Adrenal gland (tissue), 12 donors: ENCODE data around the gene S100A8. TPM values are rescaled to one million over a fixed set of nuclear protein-coding genes. Genes with fewer than 3 reads are reported as not detected.
"Not testable (repeated sequence)": the region's sequence is repeated elsewhere in the genome, so short reads cannot be mapped to it uniquely, and the experiment has no call there.

Experiments used
- DNase-seq, 7 donors: peaks; one replicate each; pipeline ENCODE4 v3.0.0-alpha.2; 2019 to 2020
- H3K27ac ChIP-seq, 5 donors: fragments of 200-600 bp; sonication (generic) in 4 of 5; 1 replicate in 3 of 5; 2 replicates in 2 of 5; pipeline versions ENCODE4 v1.5.1 to v1.8.0; 2016 to 2020; ENCODE audit warnings: mild to moderate bottlenecking in 1 of 5
- H3K27me3 ChIP-seq: fragments of 200-600 bp; 2 replicates; pipeline ENCODE4 v1.8.0; 2021
- H3K36me3 ChIP-seq, 2 donors: fragments of 200-600 bp; replicated peaks in 1 of 2; 1 replicate in 1 of 2; 2 replicates in 1 of 2; pipeline versions ENCODE4 v1.5.1 to v1.8.0; 2018 to 2022
- H3K4me1 ChIP-seq, 2 donors: fragments of 200-600 bp; replicated peaks in 1 of 2; 1 replicate in 1 of 2; 2 replicates in 1 of 2; pipeline versions ENCODE4 v1.5.1 to v1.8.0; 2018 to 2021
- H3K4me3 ChIP-seq, 4 donors: fragments of 200-600 bp; sonication (generic) in 3 of 4; one replicate each; pipeline ENCODE4 v1.5.1; 2016 to 2018
- H3K9me3 ChIP-seq, 3 donors: fragments of 200-600 bp; sonication (generic) in 1 of 3; replicated peaks in 1 of 3; 1 replicate in 2 of 3; 2 replicates in 1 of 3; pipeline versions ENCODE4 v1.5.1 to v1.8.0; 2016 to 2021
- POLR2A ChIP-seq, 2 donors: fragments of 450-650 bp; IDR thresholded peaks; one replicate each; pipeline ENCODE4 v1.6.1; 2017; ENCODE audit warnings: antibody characterized with exemption in 2 of 2, mild to moderate bottlenecking in 2 of 2, moderate library complexity in 1 of 2
- WGBS, 4 donors: extraction: QIAGEN DNeasy Blood & Tissue Kit in 2 of 4; methylation state at CpG; one replicate each; pipeline versions ENCODE4 v1.1.5 to v1.1.7; 2013 to 2017; 5-methylcytosine and 5-hydroxymethylcytosine counted together
- intact Hi-C, 2 donors: fragments of 100-400 bp; cut with DNase I; formaldehyde crosslinking; loops; one replicate each; pipeline versions ENCODE4 v1.14.1 to v1.15.0; 2022 to 2023
- polyA plus RNA-seq, 3 donors: library from polyadenylated mRNA; stranded (reverse); fragments of 200-250 nt in 2 of 3; fragments of 350-450 nt in 1 of 3; fragmentation: Illumina TruSeq in 1 of 3; extraction: RNeasy Lipid Tissue Mini Kit (QIAGEN cat#74804) in 1 of 3; gene quantifications; one replicate each; pipeline ENCODE4 v1.2.3, GENCODE V29; 2013 to 2014
- total RNA-seq, 9 donors: library from RNA; depleted of rRNA in 4 of 9; stranded (reverse); fragments of >200 nt in 4 of 9; fragments of 120-200 nt in 1 of 9; fragmentation: NEBNext Ultra II Directional in 1 of 9; extraction: Animal tissue kit (Norgen Biotek cat#: 25700) in 1 of 9; gene quantifications; one replicate each; pipeline versions ENCODE4 v1.1.0 to v1.2.4, GENCODE V29; 2013 to 2023
- TF ChIP-seq, protein P1 (sequence below), 6 experiments: fragments of 450-650 bp in 4 of 6; fragments of 200-600 bp in 2 of 6; sonication (generic) in 1 of 6; IDR thresholded peaks; 1 replicate in 5 of 6; 2 replicates in 1 of 6; pipeline versions ENCODE4 v1.5.1 to v1.8.0; 2016 to 2021; ENCODE audit warnings: antibody characterized with exemption in 6 of 6, mild to moderate bottlenecking in 2 of 6, moderate library complexity in 1 of 6
- donor health status: healthy with polysubstance abuse.
- donor health status: Bipolar disorder and iron deficiency.
- donor health status: DM: yes; HTN: yes; CAD: no.
- donor health status: DM: no; HTN: no; CAD: no.
- donor health status: DM: no; HTN: no; CAD: no.
- donor health status: DM: yes; HTN: yes; CAD: no.

Gene S100A8
- total and polyA plus RNA-seq, 12 donors: 3.4 to 257 (median 58.0) TPM

DNA sequence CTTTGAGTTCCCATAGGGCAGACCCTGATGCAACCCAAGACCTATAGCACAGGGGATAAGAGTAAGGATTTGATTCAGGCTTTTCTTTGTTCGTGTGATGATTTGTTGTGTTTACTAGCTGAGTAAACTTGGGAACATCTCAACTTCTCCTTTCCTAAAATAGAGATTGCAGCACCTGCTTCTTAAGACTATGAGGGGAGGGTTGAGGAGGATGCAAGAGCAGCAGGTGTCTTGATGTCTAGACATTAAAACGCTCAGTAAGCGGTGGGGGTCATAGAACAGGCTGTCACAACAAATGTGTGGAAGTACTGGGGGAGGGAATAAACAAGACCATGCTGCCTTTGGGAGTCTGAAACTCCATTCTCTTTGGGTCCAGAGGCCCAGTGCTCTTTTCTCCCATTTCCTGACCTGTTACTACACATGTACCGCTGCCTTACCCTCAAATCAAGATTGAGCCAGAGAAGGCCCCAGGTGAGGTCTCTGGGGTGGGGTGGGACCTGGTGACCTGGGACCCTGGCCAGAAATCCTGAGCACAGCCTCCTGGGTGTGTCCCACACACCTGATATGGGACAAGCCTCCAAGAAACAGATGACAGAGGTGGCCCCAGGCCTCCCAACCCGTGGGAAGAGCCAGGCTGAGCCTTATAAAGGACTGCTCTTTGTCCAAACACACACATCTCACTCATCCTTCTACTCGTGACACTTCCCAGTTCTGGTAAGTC lies 25.1 kb upstream of the S100A8 start, which contains the start of gene S100A7A:
Gene S100A7A, plus strand, starts transcription at position 671 of the 721 bp plus-strand sequence. CDS start 1,563 bp downstream, outside the sequence.
- intact Hi-C loops: no loop called here
- H3K27ac ChIP-seq: no peak within 1 kb of the TSS
- H3K27me3 ChIP-seq: no peaks in the 10 kb centered on the region
- 68 to 81% (median 73%) methylated on average over 6 of the region's 6 CpGs for WGBS, 4 donors
- H3K9me3 ChIP-seq: no peaks in the 10 kb centered on the region
- no peak for DNase-seq
- no peak within 1 kb of the TSS for H3K4me3 ChIP-seq
- no peaks in the 10 kb centered on the region for H3K36me3 ChIP-seq
- no peaks in the 10 kb centered on the region for H3K4me1 ChIP-seq
- TF ChIP-seq, protein P1, sequence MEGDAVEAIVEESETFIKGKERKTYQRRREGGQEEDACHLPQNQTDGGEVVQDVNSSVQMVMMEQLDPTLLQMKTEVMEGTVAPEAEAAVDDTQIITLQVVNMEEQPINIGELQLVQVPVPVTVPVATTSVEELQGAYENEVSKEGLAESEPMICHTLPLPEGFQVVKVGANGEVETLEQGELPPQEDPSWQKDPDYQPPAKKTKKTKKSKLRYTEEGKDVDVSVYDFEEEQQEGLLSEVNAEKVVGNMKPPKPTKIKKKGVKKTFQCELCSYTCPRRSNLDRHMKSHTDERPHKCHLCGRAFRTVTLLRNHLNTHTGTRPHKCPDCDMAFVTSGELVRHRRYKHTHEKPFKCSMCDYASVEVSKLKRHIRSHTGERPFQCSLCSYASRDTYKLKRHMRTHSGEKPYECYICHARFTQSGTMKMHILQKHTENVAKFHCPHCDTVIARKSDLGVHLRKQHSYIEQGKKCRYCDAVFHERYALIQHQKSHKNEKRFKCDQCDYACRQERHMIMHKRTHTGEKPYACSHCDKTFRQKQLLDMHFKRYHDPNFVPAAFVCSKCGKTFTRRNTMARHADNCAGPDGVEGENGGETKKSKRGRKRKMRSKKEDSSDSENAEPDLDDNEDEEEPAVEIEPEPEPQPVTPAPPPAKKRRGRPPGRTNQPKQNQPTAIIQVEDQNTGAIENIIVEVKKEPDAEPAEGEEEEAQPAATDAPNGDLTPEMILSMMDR (IDR thresholded peaks at IDR 0.05): no peak
- TF ChIP-seq POLR2A (IDR thresholded peaks at IDR 0.05): no peak

DNA sequence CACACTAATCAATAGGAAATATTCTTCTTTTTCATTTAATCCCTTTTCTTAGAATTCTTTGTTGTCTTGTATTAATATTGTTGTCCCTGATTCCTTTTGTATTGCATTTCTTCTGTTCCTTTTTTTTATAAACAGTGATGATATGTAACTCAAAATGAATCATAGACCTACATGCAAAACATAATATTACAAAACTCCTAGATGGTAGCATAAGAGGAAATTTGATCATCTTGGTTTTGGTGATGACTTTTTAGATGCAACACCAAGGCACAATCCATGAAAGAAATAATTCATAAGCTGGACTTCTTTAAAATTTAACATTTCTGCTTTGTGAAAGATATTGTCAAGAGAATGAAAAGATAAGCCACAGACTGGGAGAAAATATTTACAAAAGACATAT lies 23.1 kb upstream of the S100A8 start:
- H3K27ac ChIP-seq, intact Hi-C loops, DNase-seq, H3K36me3 ChIP-seq, H3K27me3 ChIP-seq, H3K4me1 ChIP-seq, H3K9me3 ChIP-seq, H3K4me3 ChIP-seq: not testable (repeated sequence)

DNA sequence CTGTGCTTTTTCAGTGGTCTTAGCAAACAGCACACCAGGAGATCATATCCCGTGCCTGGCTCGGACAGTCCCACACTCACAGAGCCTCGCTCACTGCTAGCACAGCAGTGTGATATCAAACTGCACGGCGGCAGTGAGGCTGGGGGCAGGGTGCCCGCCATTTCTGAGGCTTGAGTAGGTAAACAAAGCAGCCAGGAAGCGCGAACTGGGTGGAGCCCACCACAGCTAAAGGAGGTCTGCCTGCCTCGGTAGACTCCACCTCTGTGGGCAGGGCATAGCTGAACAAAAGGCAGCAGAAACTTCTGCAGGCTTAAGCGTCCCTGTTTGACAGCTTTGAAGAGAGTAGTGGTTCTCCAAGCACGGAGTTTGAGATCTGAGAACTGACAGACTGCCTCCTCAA lies 16.4 kb upstream of the S100A8 start:
- intact Hi-C loops: not testable (repeated sequence)
- DNase-seq: peak in 1 of 7 donors; percentile 9

GRCh38 chr1:153405825-153406599 lies 15.1 kb upstream of the S100A8 start:
- H3K36me3 ChIP-seq, intact Hi-C loops, DNase-seq, H3K27ac ChIP-seq, H3K27me3 ChIP-seq, H3K9me3 ChIP-seq, H3K4me3 ChIP-seq, H3K4me1 ChIP-seq: not testable (repeated sequence)
- WGBS, 4 donors: 67 to 84% (median 80%) methylated on average over 3 to 6 of the region's 6 CpGs

More for the DNA sequence above, 16.4 kb upstream of the S100A8 start:
- H3K27me3 ChIP-seq, H3K36me3 ChIP-seq, H3K4me1 ChIP-seq, H3K9me3 ChIP-seq, H3K4me3 ChIP-seq, H3K27ac ChIP-seq: not testable (repeated sequence)
- 61 to 74% (median 68%) methylated on average over 10 to 11 of the region's 11 CpGs for WGBS, 4 donors

DNA sequence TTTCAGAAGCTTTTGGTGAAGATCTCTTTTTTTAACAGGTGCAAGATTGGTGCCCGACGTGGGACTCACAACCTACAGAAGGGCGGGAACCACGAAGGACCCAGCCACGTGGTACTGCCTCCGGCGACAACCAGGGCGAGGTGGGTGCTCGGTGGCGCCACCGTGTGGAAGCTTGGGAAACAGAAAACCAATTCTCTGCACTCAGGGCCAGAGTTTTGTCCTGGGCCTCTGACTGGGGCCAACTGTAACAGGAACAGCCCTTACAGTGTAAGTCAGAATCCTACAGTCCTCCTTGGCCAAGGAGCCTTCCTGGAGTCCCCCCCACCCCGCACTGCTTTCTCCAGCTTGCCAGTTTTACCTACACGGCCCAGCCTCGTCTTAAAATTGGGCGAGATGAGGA lies 13.9 kb upstream of the S100A8 start:
- TF ChIP-seq POLR2A (IDR thresholded peaks at IDR 0.05): no peak
- TF ChIP-seq, protein P1 (IDR thresholded peaks at IDR 0.05): peak in 5 of 6 experiments; percentile 35 to 58 (median 40)
- 34 to 41% (median 39%) methylated on average over 15 of the region's 15 CpGs for WGBS, 4 donors
- no peaks in the 10 kb centered on the region for H3K36me3 ChIP-seq

More for the DNA sequence above, 13.9 kb upstream of the S100A8 start:
- Histone ChIP-seq H3K9me3 (no peaks in the 10 kb centered on the region), H3K27me3 (no peaks in the 10 kb centered on the region), H3K4me3 (no peak overlapping the region), H3K4me1 (no peaks in the 10 kb centered on the region), H3K27ac (no peak overlapping the region)
- peak; percentile 27 to 62 (median 38) for DNase-seq
- intact Hi-C loops: no loop called here
